ENCODE measurements around the gene KIAA1217. TPM values are rescaled to one million over a fixed set of nuclear protein-coding genes. Genes with fewer than 3 reads are reported as not detected.

KIAA1217 gene
- total and polyA plus RNA-seq, 9 of the 15 experiments (the other 6 are each of a cell fraction or from before 2014, with no cell fraction given) = 0.04 TPM; not detected in 8

- TF ChIP-seq U2AF1 (optimal IDR thresholded peaks at IDR 0.05; ENCODE audit: low read depth, low read length) (no peak), HDAC3 (IDR thresholded peaks at IDR 0.05; ENCODE audit: borderline replicate concordance, partially characterized antibody) (peak; percentile 75), RFX7 (CRISPR knock-in tag; IDR thresholded peaks at IDR 0.05) (no peak), ZNF766 (CRISPR knock-in tag; conservative IDR thresholded peaks at IDR 0.05) (peak; percentile 76), ZHX1 (conservative IDR thresholded peaks at IDR 0.05; ENCODE audit: low read length) (no peak), ARHGAP35 (IDR thresholded peaks at IDR 0.05; ENCODE audit: partially characterized antibody) (no peak), TEAD1 (CRISPR knock-in tag; IDR thresholded peaks at IDR 0.05) (no peak), DMBX1 (CRISPR knock-in tag; IDR thresholded peaks at IDR 0.05; ENCODE audit: borderline replicate concordance) (peak; percentile 84), TCF7L2 (IDR thresholded peaks at IDR 0.05; ENCODE audit: low read depth, low read length) (no peak), CHD1 (IDR thresholded peaks at IDR 0.05; ENCODE audit: low read length) (no peak), MCM3 (IDR thresholded peaks at IDR 0.05) (no peak), SRSF3 (IDR thresholded peaks at IDR 0.05; ENCODE audit: insufficient read depth, low read length) (no peak), ZFP36 (IDR thresholded peaks at IDR 0.05; ENCODE audit: low read depth, low read length, partially characterized antibody) (no peak), SIN3A (IDR thresholded peaks at IDR 0.05; ENCODE audit: borderline replicate concordance in 2 of 2, control insufficient read depth in 1 of 2, low read depth in 2 of 2, low read length in 2 of 2) (peak in 1 of 2 experiments; percentile 24; a peak in 1 of 4 replicates), HIVEP1 (CRISPR knock-in tag; IDR thresholded peaks at IDR 0.05) (no peak), ZNF398 (CRISPR knock-in tag; IDR thresholded peaks at IDR 0.05) (no peak), SAP30 (IDR thresholded peaks at IDR 0.05; ENCODE audit: borderline replicate concordance, insufficient read depth, low read depth, low read length, poor library complexity, severe bottlenecking) (no peak), GABPB2 (CRISPR knock-in tag; conservative IDR thresholded peaks at IDR 0.05) (no peak)
- TF ChIP-seq, protein P1, sequence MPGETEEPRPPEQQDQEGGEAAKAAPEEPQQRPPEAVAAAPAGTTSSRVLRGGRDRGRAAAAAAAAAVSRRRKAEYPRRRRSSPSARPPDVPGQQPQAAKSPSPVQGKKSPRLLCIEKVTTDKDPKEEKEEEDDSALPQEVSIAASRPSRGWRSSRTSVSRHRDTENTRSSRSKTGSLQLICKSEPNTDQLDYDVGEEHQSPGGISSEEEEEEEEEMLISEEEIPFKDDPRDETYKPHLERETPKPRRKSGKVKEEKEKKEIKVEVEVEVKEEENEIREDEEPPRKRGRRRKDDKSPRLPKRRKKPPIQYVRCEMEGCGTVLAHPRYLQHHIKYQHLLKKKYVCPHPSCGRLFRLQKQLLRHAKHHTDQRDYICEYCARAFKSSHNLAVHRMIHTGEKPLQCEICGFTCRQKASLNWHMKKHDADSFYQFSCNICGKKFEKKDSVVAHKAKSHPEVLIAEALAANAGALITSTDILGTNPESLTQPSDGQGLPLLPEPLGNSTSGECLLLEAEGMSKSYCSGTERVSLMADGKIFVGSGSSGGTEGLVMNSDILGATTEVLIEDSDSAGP (CRISPR knock-in tag; IDR thresholded peaks at IDR 0.05) = no peak
These were observed 360.4 kb downstream of the KIAA1217 start (continued) for GRCh38 chr10:24569330-24569796.
